SK-MEL-5 (cell line): ENCODE data around the gene ABCA1. TPM values are rescaled to one million over a fixed set of nuclear protein-coding genes. Genes with fewer than 3 reads are reported as not detected.
"Not testable (repeated sequence)": the region's sequence is repeated elsewhere in the genome, so short reads cannot be mapped to it uniquely, and the experiment has no call there.

ENCODE experiments used
- DNase-seq: peaks from one replicate; pipeline ENCODE4 v3.0.0-alpha.2; 2016; ENCODE audit warnings: low read depth, low spot score
- in situ Hi-C: cut with HindIII; loops from 2 replicates; pipeline ENCODE4 v1.10.0; 2016; ENCODE audit warnings: low sequenced_read_pairs, high pct_unique_total_duplicates, low pct_unique_long_range_greater_than_20kb
- total RNA-seq: library from RNA; depleted of rRNA; stranded (reverse); fragments of >200 nt; shearing (Covaris generic); gene quantifications from 2 replicates; pipeline ENCODE4 v1.2.3, GENCODE V29; 2014

ABCA1 gene
- total RNA-seq, 1 experiment from 2014 or later, result 11.0 TPM

DNA sequence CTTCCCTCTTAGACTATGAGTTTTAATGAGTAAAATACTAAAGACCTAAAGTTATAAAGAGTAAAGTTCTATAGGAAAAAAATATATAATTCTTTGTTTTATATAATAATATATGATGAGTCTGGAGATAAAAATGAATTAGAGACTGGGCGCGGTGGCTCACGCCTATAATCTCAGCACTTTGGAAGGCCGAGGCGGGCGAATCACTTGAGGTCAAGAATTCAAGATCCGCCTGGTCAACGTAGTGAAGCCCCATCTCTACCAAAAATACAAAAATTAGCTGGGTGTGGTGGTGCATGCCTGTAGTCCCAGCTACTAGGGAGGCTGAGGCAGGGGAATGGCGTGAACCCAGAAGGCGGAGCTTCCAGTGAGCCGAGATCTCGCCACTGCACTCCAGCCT is 158.9 kb downstream of the ABCA1 start:
- DNase-seq, in situ Hi-C loops: not testable (repeated sequence)

DNA sequence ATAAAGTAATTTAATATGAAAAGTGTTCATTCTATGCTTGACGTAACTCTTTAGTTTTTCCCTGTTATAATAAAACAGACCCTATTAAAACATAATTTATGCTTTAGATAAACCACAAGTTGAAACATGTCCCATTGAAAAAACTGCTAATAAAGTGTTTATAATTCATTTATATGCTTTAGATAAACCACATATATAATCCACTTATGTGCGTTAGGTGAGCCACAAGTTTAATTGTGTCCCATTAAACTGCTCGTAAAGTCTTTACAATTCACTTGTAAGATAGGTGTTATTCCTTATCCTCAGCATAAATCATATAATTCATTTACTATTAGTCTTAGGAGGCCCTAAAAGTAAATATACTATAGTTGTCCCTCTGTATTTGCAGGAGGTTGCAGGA is 160.4 kb downstream of the ABCA1 start:
- in situ Hi-C loops, result no loop called here

DNA sequence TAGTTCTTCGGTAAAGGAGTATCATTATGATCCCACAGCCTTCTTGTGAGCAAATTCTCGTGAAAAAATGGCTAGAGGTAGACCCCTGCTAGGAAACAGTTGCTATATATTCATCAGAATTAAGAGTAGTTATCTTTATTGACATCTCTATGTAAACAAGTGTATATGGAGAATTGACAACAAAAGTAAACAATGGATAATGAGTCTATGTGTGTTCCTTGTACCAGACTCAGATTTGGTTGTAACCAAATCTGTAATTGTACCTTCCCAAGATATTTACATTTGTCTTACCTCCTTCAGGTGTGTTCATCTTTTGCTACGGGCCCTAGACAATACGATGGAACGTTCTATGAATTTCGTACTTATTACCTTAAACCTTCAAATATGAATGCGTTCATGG is 161.9 kb downstream of the ABCA1 start:
- in situ Hi-C loops, result no loop called here
- DNase-seq, result no peak

More for the DNA sequence above, 160.4 kb downstream of the ABCA1 start:
- no peak for DNase-seq

DNA sequence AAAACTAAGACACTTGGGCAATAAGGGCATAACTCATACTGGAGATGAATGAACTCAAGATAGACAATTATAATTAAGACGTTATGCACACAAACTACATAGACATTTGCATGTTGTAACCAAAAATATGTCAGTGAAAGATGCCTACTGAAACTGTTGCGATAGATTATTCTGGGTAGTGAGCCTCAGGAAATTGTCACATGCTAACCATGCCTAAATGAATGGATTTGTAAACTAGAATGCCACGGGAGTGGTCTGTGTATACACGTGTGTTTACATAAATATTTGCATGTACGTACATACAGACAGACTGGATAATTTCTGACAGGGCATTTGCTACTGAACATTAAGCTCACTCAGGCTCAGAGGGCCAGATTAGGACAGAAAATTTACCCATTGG is 162.8 kb downstream of the ABCA1 start:
- DNase-seq, result no peak
- in situ Hi-C loops, result no loop called here

DNA sequence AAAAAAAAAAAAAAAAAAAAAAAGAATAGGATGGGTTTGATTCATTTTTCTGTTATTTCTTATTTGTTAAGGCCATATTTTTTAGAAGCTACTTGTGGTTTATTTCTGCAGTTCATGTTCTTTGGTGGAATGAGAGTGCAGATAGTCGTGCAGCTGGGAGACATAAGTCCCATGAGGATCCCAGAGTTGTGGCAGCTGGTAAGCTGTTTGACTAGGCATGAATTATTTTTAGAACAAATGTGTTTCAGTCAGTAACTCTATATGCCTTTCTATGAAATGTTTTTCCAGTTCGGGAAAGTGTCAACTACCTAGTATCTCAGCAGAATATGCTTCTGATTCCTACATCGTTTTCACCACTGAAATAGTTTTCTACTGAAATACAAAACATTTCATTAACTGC is 169.0 kb downstream of the ABCA1 start:
- DNase-seq, result no peak
- in situ Hi-C loops, result no loop called here

DNA sequence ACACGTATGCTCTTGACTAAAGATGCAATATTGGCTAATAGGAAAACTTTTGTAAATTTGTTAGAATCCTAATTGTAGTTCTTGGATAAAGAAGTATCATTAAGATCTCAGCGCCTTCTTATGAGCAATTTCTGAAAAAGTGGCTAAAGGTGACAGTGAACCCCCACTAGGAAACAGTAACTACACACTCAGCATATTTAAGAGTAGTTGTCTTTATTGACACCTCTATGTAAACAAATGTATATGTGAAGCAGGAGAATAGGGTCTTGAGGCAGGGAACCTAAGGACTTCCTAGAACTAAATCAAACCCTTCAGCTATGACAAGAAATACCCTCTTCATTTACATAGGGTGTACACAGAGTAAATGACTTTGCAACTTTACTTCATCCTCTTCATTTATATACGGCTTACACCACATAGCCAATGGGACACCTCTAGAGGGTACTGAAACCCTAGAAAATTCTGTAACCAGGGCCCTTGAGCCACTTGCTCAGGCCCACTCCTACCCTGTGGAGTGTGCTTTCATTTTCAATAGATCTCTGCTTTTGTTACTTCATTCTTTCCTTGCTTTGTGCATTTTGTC is 177.7 kb downstream of the ABCA1 start:
- in situ Hi-C loops, result no loop called here

DNA sequence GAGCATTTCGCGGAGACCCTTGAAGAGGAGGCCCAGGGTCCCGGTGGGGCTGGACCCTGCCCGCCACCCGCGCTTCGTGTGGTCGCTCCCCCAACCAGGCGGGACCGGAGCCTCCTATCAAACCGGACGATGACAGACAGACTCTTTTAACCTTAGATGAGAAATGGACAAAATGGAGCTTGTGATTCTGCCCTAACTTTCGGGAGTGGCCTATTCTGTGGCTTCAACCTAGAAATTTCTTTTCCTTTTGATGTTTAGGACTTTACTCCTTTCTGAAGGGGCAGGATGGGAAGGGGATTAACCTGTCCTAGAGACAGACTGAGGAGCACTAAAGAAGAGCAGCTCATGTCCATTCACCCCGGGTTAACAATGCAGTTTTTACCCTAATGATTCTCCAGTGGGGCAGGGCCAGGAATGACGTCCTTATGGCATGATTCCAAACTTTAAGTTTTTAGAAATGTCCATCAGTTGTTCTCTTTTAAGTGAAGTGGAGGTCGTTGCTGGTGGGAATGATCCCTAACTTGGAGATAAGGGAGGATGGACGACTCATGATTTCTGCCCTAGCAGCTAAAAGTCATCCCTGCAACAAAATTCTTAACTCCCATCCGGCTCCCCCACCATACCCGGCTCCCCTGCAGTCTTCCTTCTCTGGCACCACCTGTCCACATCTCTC is 179.5 kb downstream of the ABCA1 start:
- in situ Hi-C loops, result no loop called here
- peak; percentile 34 for DNase-seq

More for the DNA sequence above, 177.7 kb downstream of the ABCA1 start:
- no peak for DNase-seq

DNA sequence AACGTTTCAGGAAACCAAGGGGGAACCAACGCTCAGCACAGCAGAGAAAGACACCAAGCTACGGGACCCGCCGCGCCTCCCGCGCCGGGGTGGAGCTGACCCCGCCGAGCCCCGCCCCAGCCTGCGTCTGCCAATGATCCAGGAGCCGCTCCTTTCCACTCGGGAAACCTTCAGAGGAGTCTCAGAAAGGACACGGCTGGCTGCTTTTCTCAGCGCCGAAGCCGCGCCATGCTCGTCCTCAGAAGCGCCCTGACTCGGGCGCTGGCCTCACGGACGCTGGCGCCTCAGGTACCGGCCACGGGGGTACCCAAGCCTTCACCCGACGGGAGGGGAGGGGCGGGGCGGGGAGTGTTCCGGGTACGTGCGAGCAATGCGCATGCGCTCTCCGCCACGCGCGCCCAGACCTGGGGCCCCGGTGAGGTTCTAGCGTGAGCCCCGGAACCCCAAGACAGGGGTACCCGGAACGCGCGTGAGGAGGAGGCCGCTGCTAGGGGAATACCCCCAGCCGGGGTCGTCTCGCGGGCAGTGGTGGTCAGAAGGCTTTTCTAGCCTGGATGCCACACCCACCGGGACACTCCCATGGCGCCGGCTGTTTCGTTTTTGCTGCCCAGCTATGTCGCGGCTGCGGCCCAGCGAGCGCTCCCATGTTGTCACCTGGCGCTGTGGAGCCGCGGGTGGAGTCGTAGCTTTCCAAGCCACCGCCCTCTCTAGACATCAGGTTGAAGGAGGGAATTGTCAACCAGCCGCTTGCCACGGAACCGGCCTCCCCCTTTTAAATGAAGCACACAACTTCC is 180.2 kb downstream of the ABCA1 start, which contains the start of gene NIPSNAP3A:
NIPSNAP3A (plus strand) TSS at position 119 of the 794 bp plus-strand sequence; CDS start at position 229, 110 bp downstream.
- in situ Hi-C loops, result no loop called here

DNA sequence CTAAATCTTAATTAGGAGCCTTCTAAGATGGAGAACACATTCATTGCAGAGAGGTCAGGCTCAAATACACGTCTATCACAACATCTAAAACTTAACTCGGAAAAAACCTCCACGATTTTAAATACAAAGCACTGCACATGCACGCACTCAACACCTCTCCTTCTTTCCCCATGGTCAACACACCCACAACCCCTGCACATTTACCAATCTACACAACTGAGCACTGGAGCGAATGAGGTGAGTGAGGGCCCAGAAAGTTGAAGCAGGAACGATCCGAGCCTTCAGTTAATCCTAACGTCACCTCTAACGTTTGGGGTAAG is 180.8 kb downstream of the ABCA1 start:
- in situ Hi-C loops, result no loop called here
- DNase-seq, result no peak

More for the DNA sequence above, 180.2 kb downstream of the ABCA1 start, which contains the start of gene NIPSNAP3A:
- peak; percentile 81 for DNase-seq

DNA sequence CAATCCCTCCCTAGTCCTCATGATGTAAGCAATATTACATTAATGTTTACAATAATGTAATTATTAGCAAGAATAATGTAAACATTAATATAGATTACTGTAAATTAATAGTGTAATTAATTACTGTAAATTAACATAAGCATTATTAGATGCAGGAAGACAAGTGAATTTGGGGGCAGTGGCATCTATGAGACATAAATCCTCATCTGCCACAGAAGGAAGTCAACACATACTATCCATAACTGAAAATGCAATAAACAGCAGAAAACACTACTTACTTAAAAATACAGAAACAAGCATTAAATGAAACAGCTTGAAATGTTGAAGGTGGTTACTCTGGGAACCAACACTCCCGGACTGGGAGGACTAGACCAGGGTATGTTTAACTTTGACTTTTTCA is 181.2 kb downstream of the ABCA1 start:
- DNase-seq, result no peak
- in situ Hi-C loops, result no loop called here

DNA sequence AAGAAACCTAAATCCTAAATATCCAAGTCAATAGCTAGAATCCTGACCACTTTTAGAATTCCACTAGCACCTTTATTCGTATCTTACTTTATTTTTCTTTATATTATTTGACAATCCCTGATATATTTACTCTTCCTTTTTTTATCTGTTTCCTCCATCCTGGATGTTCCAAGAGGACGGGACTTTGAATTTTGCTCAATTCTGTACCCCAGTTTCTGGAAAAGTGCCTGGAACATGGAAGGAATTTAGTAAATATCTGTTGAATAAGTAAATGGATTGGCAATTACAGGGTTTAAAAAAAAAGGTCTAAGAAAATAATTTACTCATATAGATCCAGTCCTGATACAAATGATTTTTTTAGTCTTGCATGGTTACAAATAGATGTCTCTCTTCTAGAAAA is 181.7 kb downstream of the ABCA1 start:
- no peak for DNase-seq
- in situ Hi-C loops, result no loop called here

DNA sequence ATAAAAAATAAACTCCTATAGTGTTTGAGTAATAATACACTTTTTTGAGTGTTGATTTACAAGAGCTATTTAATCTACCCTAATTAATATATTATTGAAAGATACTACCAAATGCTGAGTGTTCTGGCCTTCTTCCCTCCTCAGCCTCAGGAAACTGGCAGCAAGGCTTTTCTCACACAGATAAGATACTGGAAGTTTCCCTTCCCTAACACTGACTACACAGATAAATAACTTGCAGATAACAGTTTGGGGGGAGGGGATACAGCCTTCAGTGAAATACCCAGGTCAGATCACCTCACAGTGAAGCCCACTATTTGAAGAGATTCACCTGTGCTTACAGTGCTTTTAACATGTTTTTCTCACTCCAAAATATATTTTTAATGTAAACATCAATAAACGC is 182.1 kb downstream of the ABCA1 start:
- in situ Hi-C loops, result no loop called here
- no peak for DNase-seq

DNA sequence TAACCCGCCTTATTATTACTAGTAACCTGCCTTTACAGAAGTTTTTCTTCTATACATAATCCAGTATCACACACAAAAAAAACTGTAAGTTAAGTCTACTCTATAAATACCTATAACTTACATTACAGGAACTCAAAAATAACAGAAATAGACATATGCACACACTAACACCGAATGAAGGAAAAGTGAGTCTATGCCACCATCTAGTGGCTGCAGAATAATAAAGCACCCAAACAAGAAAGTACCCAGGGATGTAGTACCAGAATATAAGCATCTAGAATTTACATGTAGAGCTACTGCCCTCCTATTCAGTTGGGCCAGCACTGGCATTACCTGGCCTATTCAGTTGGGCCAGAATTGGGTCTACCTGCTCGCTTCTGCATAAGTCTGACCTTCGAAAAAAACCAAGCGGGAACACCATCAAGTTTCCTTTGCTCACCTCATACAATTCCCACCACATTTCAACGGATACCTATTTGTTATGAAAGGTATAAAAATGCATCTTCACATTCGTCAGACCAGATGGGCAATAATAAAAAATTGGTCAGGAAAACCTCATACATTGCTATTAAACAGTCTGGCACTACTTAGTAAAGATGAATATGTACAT is 184.5 kb downstream of the ABCA1 start:
- in situ Hi-C loops, result no loop called here
- peak; percentile 85 for DNase-seq

DNA sequence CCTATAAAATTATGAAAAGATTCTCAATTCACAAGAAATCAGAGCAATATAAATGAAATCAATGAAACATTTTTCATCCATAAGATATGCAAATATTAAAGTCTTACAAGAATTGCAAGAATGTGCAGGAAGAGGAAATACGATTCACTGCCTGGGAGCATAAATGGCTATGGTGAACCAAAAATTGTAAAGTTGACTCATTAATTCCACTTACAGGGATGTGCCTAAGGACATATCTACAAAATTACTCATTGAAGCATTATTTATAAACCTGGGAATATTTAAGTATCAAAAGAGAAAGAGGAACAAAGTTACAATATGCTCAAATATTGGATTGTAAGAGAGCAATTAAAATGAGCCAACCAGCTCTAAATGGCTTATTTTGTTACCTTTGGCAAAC is 187.3 kb downstream of the ABCA1 start:
- DNase-seq, result no peak
- in situ Hi-C loops, result no loop called here

DNA sequence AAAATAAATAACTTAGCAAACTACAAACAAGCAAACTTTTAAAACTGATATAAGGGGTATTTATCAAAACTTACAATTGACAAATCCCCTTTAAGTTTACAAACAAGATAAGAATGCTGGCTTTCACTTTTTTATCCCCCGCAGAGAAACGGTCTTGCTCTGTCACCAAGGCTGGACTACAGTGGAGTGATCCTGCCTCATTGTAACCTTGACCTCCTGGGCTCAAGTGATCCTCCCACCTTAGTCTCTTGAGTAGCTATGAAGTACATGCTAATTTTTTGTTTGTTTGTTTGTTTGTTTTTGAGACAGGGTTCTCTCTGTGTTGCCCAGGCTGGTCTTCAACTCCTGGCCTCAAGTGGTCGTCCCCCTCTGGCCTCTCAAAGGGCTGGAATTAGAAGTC is 189.5 kb downstream of the ABCA1 start:
- in situ Hi-C loops, result no loop called here
- no peak for DNase-seq
